ENCODE data around the gene ZNF526.
A peak's percentile ranks its signal among the peaks of the same experiment; 100 is the strongest.

The ZNF526 gene

GRCh38 chr19:42225718-42226292 is 5.7 kb downstream of the ZNF526 start:
- no peak for DNase-seq (ENCODE audit: low spot score)

DNA sequence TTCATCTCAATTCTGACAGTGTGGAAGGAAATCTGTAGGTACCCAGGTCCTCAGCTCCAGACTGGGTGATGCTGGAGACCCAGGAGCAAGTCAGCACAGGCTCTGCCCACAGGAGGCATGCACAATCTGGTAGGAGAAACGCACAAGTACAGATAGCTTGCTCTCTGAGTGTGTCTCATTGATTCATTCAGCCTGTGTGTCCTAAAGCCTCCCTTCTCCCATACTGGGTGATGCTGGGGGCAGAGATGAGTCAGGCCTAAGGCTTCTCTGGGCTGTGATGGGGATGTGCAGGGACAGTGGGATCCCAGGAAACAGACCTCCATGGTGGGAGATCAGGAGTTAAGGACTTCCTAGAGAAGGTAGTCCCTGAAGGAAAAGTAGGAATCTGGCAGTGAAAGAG is 6.8 kb downstream of the ZNF526 start:
- DNase-seq (ENCODE audit: low spot score), result no peak

DNA sequence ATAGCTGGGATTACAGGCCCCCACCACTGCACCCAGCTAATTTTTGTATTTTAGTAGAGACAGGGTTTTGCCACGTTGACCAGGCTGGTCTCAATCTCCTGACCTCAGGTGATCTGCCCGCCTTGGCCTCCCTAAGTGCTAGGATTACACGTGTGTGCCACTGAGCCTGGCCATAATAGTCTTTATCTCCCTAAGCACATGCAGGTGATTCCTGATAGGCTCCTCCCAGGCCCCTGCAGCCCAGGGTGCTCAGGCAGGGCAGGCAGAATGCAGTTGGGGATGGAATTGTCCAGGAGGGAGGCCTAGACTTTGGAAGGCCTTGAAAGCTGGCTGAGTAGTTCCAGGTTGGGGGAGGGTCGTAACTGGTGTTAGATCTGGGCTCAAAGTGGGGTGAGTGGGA is 8.5 kb downstream of the ZNF526 start:
- no peak for DNase-seq (ENCODE audit: low spot score)

DNA sequence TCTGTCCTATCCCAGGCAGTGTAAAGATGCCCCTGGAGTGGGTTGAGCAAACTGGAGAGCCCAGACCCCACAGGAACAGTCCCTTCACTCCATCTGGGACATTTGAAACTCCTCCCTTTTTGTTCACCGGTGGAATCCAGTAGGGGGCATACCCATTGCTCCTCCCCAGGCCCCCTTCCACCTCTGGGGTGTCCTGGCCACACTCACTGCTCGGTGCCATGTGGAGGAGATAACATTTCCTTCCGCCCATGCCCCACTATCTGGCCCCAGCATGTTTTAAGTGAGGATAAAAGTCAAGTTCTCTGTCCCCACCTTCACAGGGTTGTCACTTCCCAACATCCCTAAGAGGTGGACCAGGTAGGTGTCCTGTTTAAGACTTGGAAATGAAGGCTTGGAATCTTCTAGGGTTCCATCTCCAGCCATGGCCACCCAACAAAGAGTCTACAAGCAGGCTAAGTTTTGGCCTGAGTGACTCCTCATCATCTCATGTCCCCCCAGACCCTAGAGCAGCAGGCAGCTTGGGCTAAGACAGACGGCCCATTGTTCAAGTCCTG is 9.3 kb downstream of the ZNF526 start:
- DNase-seq (ENCODE audit: low spot score), result no peak

DNA sequence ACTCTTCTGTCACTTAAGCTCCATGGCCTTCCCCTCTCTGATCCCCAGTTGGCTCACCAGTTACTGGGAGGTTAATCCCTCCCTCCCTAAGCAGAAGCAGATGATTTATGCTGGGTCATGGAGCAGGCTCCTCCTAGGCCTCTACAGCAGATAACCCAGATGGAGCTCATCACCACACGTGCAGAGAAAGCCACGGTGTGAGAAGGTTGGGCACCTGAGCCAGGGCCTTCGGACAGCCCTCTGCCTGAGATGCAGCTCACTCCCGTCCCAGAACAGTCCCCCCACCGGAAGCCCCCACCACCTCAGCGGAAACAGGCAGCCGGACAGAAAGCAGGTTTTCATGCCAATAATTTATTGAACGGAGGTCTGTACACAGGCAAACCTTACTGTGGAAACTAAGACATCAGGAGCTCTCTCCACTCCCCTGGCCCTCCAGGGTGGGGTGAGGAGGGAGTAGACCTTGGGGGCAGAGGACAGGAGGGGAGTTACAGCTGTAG is 9.8 kb downstream of the ZNF526 start:
- DNase-seq (ENCODE audit: low spot score), result no peak

GRCh38 chr19:42230571-42230970 is 10.5 kb downstream of the ZNF526 start:
- DNase-seq (ENCODE audit: low spot score), result no peak

DNA sequence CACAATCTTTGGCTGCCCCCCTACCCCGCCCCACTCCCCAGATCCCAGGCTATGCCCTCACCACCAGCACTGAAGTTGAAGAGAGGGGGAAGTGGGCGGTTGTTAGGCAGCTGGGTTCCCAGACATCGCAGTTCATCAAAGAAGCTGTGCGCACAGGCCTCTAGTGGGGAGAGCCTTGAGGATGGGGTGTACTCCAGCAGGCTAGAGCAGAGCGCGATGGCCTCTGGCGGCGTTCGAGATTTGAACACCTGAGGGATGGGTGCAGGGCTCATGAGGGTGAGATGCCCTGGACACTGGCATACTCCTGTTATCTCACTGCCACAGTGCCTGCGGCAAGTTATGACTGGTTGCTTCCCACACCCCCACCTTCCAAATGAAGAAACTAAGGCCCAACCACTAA is 12.3 kb downstream of the ZNF526 start:
- no peak for DNase-seq (ENCODE audit: low spot score)

- no peak for DNase-seq (ENCODE audit: low spot score)
Observed at GRCh38 chr19:42233106-42233505, 13.0 kb downstream of the ZNF526 start.

- no peak for DNase-seq (ENCODE audit: low spot score)
Observed at GRCh38 chr19:42233678-42234292, 13.7 kb downstream of the ZNF526 start.

- no peak for DNase-seq (ENCODE audit: low spot score)
Observed at GRCh38 chr19:42234364-42234763, 14.3 kb downstream of the ZNF526 start.

- DNase-seq (ENCODE audit: low spot score), result no peak
Observed at GRCh38 chr19:42235181-42235580, 15.1 kb downstream of the ZNF526 start.

- no peak for DNase-seq (ENCODE audit: low spot score)
Observed at GRCh38 chr19:42239544-42240220, 19.6 kb downstream of the ZNF526 start.

- DNase-seq (ENCODE audit: low spot score), result no peak
Observed at GRCh38 chr19:42241279-42241678, 21.2 kb downstream of the ZNF526 start.

DNA sequence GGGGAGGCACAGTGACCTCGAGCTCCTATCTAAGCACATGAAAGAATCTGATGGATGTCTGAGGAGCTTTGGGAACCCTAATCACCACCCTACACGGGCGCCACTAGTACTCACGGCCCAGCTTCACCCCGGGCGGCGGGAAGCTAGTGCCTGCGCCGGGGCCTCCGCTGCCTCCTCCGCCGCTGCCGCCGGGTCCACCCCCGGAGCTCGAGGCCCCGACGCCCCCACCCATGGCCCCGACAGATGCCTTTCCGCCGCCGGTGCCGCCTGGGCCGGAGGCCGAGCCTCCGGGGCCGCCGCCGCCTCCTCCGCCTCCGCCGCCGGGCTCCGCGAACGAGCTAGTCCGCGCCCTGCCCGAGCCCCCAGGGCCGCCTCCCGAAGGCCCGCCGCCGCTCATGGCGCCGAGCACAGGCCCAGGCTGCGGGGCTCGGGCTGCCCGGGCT is 22.0 kb downstream of the ZNF526 start:
- peak; percentile 19 for DNase-seq (ENCODE audit: low spot score)

GRCh38 chr19:42242512-42243409 is 22.6 kb downstream of the ZNF526 start, which contains the start of gene GSK3A:
TSS of gene GSK3A (minus strand) at chr19:42242602. CDS start at chr19:42242465, 137 bp downstream.
- peak; percentile 89 for DNase-seq (ENCODE audit: low spot score)

- DNase-seq (ENCODE audit: low spot score), result peak; percentile 87
Observed at GRCh38 chr19:42244347-42245220, 24.5 kb downstream of the ZNF526 start.

DNA sequence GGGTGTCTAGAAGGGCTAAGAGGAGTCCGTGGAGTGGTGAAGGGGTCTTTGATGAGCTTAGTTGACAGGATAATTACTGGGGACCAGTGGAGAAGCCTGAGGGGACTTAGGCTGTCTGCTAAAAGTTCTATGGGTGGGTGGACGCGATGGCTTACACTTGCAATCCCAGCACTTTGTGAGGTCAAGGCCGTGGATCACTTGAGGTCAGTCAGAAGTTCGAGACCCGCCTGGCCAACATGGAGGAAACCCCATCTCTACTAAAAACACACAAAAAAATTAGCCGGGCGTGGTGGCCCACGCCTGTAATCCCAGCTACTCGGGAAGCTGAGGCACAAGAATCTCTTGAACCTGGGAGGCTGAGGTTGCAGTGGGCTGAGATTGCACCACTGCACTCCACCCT is 25.1 kb downstream of the ZNF526 start:
- DNase-seq (ENCODE audit: low spot score), result no peak

- DNase-seq (ENCODE audit: low spot score), result no peak
Observed at GRCh38 chr19:42246143-42246921, 26.2 kb downstream of the ZNF526 start.

DNA sequence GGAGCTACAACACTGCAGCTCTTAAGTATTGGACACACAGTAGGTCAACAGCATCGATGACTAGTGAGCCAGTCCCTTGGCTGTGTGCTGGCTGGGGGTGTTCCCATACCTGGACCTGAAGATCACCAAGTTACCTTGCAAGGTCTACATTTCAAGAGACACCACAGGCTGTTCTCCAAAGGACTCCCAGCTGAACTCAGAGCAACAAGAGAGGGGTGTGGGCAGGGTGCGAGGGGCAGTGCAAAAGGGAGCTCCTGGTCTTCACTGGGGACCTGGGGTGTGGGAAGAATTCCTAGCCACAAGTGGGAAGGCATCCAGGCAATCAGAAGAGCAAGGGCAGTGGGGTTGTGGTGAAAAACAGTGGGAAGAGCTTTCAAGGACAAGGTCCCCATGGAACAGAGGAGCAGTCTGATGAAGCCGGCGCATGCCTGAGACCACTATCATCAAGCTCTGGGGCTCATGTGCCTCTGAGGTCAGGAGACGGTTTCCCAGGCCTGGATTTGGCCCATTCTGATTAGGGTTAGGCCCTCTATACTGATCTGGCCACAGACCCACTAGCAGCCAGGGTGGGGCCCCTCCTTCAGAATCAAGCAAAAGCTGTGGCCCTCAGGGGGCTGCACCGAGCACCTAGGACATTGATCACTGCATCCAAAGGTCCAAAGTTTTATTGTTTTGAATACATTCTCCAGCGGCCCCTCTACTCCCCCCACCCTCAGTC is 27.0 kb downstream of the ZNF526 start:
- DNase-seq (ENCODE audit: low spot score), result no peak
